ENCODE results near the gene PAX3.

Gene PAX3

DNA sequence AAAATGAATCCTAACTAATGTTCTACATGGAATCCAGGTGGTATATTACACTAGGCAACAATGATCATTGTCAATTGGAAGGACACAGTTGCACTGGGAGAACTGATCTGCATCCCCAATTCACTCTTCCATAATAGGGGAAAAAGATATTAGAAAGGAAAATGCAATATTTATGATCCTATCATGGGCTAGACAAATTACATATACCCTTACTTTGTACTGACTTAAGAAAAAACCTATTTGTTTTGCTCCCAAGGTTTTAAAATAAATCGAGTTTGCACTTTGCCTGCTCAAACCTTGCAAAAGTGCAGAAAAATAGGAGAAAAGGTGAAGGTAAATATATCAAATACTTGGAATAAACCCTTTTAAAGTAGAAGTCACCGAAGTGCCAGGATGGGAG, 11.0 kb upstream of the PAX3 start:
- Histone ChIP-seq H3K4me1 (ENCODE audit: low read length) (no peaks in the 10 kb centered on the region), H2AFZ (ENCODE audit: low read length) (no peak overlapping the region), H3K36me3 (replicated peaks; ENCODE audit: insufficient read depth, low read length) (no peaks in the 10 kb centered on the region), H3K4me3 (ENCODE audit: low read length) (no peak overlapping the region), H3K9ac (ENCODE audit: low read length) (no peak overlapping the region), H3K9me3 (replicated peaks; ENCODE audit: insufficient read depth, low read length) (no peaks in the 10 kb centered on the region), H3K27me3 (replicated peaks; ENCODE audit: insufficient read depth, low read length) (peaks cover 37% of the 10 kb centered on the region), H4K20me1 (ENCODE audit: insufficient read depth, low read length) (no peaks in the 10 kb centered on the region), H3K79me2 (ENCODE audit: low read length) (no peaks in the 10 kb centered on the region), H3K9me2 (replicated peaks; ENCODE audit: insufficient read depth, low read length) (no peaks in the 10 kb centered on the region), H3K4me2 (ENCODE audit: low read depth, low read length) (no peak overlapping the region), H3K27ac (ENCODE audit: low read length) (no peak overlapping the region), H3F3A (ENCODE audit: insufficient read depth, low read length) (no peaks in the 10 kb centered on the region)
- TF ChIP-seq, protein P1, sequence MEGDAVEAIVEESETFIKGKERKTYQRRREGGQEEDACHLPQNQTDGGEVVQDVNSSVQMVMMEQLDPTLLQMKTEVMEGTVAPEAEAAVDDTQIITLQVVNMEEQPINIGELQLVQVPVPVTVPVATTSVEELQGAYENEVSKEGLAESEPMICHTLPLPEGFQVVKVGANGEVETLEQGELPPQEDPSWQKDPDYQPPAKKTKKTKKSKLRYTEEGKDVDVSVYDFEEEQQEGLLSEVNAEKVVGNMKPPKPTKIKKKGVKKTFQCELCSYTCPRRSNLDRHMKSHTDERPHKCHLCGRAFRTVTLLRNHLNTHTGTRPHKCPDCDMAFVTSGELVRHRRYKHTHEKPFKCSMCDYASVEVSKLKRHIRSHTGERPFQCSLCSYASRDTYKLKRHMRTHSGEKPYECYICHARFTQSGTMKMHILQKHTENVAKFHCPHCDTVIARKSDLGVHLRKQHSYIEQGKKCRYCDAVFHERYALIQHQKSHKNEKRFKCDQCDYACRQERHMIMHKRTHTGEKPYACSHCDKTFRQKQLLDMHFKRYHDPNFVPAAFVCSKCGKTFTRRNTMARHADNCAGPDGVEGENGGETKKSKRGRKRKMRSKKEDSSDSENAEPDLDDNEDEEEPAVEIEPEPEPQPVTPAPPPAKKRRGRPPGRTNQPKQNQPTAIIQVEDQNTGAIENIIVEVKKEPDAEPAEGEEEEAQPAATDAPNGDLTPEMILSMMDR (IDR thresholded peaks at IDR 0.05; ENCODE audit: low read length) = no peak
- TF ChIP-seq EZH2 (optimal IDR thresholded peaks at IDR 0.05; ENCODE audit: low read depth, low read length) = no peak
- TF ChIP-seq EZH2phosphoT487 (IDR thresholded peaks at IDR 0.05; ENCODE audit: low read length) = no peak
- no peak for DNase-seq

DNA sequence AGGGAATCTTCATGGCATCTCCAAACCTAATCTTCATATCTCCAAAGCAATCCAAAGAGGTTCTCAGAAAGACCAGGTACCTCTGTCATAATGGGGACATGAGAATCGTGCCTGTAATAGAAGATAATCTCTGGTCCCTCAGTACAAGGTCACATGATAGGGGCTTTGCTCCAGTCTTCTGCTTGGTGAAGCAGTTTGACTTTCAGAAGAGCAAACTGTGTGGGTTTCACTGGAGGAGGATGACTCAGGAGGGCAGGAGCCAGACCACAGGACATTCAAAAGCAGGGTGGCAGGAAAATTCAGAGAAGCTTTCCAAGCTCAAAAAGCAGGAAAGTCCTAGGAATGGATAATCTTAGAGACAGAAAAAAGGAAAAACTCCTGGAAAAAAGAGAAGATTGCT, 10.6 kb upstream of the PAX3 start:
- DNase-seq = no peak
- Histone ChIP-seq H3K79me2 (ENCODE audit: low read length) (no peaks in the 10 kb centered on the region), H4K20me1 (ENCODE audit: insufficient read depth, low read length) (no peaks in the 10 kb centered on the region), H3K9me2 (replicated peaks; ENCODE audit: insufficient read depth, low read length) (no peaks in the 10 kb centered on the region), H3K27ac (ENCODE audit: low read length) (no peak overlapping the region), H3K4me2 (ENCODE audit: low read depth, low read length) (no peak overlapping the region), H3K4me1 (ENCODE audit: low read length) (no peaks in the 10 kb centered on the region), H3K9me3 (replicated peaks; ENCODE audit: insufficient read depth, low read length) (no peaks in the 10 kb centered on the region), H2AFZ (ENCODE audit: low read length) (no peak overlapping the region), H3F3A (ENCODE audit: insufficient read depth, low read length) (no peaks in the 10 kb centered on the region), H3K9ac (ENCODE audit: low read length) (no peak overlapping the region), H3K36me3 (replicated peaks; ENCODE audit: insufficient read depth, low read length) (no peaks in the 10 kb centered on the region), H3K27me3 (replicated peaks; ENCODE audit: insufficient read depth, low read length) (peaks cover 41% of the 10 kb centered on the region), H3K4me3 (ENCODE audit: low read length) (no peak overlapping the region)
- TF ChIP-seq, protein P1 (IDR thresholded peaks at IDR 0.05; ENCODE audit: low read length) = no peak
- no peak for TF ChIP-seq EZH2 (optimal IDR thresholded peaks at IDR 0.05; ENCODE audit: low read depth, low read length)

DNA sequence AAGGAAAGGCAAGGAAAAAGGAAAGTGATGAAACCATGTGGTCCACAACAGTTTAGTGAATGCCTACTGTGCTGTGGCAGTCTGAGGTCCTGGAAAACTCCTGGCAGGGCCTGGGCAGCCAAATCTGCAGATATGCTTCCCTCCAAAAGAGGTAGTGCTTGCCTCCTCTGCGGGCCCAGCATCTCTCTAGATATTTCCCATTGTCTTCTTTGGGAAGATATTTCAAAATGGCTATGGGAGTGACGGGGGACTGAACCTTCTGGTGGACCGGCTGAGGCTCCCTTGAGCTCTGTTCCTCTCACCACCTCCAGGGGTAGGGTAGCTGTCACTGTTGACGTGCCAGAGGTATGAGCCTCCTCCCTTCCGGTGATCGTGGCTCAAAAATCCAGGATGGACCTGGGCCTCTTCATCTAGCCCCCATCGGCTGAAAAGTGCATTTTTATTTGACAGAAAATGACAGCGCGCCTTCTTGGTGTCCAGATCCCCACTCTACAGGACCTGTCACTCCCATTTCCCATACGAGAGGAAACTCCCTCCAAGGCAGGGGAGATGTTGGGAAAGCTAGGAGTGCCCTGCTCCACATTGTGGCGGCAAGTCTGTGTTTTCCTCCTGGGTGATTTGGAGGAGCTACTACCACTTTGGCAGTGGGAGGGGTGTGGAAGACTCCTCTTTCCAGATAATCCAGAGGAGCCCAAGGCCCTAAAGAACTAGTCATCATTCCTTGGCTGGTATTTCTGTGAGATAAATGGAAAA, 9.4 kb upstream of the PAX3 start:
- H3F3A ChIP-seq (ENCODE audit: insufficient read depth, low read length) = no peaks in the 10 kb centered on the region
- H4K20me1 ChIP-seq (ENCODE audit: insufficient read depth, low read length) = no peaks in the 10 kb centered on the region
- no peaks in the 10 kb centered on the region for H3K4me1 ChIP-seq (ENCODE audit: low read length)
- H3K9me2 ChIP-seq (replicated peaks; ENCODE audit: insufficient read depth, low read length) = no peaks in the 10 kb centered on the region
- H2AFZ ChIP-seq (ENCODE audit: low read length) = no peak overlapping the region
- no peak overlapping the region for H3K27ac ChIP-seq (ENCODE audit: low read length)
- H3K36me3 ChIP-seq (replicated peaks; ENCODE audit: insufficient read depth, low read length) = no peaks in the 10 kb centered on the region
- DNase-seq = no peak
- H3K4me3 ChIP-seq (ENCODE audit: low read length) = no peak overlapping the region
- H3K79me2 ChIP-seq (ENCODE audit: low read length) = no peaks in the 10 kb centered on the region
- no peak overlapping the region for H3K4me2 ChIP-seq (ENCODE audit: low read depth, low read length)
- H3K9ac ChIP-seq (ENCODE audit: low read length) = no peak overlapping the region
- no peaks in the 10 kb centered on the region for H3K9me3 ChIP-seq (replicated peaks; ENCODE audit: insufficient read depth, low read length)
- TF ChIP-seq, protein P1 (IDR thresholded peaks at IDR 0.05; ENCODE audit: low read length) = no peak
- TF ChIP-seq EZH2phosphoT487 (IDR thresholded peaks at IDR 0.05; ENCODE audit: low read length) (no peak), EZH2 (optimal IDR thresholded peaks at IDR 0.05; ENCODE audit: low read depth, low read length) (no peak)
- H3K27me3 ChIP-seq (replicated peaks; ENCODE audit: insufficient read depth, low read length) = peaks cover 53% of the 10 kb centered on the region

Data from MM.1S (cell line).